ENCODE measurements around the gene ASAP2.

DNA sequence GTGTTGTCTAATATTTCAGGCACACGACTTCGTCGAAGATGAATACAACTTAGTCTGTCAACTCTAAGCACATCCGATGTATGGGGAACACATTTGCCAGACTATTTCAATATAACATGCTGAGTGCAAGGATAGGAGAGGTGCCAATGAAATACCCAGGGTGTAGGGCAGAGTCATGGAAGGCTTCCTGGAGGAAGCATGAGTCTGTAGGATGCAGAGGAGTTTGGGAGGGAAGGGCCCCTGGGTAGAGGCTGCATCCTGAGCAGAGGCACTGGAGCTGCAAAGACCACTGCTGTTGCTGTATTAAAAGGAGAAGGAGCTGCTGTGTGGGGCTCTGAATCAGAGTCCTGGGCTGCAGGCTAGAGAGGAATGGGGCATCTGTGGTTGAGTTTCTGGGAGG lies 89.9 kb downstream of the ASAP2 start:
- TF ChIP-seq POLR2AphosphoS5 (IDR thresholded peaks at IDR 0.05; ENCODE audit: low read depth, low read length) (no peak), POLR2A (IDR thresholded peaks at IDR 0.05; ENCODE audit: low read depth, low read length) (no peak), TAF1 (IDR thresholded peaks at IDR 0.05; ENCODE audit: low read depth, low read length) (no peak), PAX5 (IDR thresholded peaks at IDR 0.05; ENCODE audit: insufficient read depth, low read length, severe bottlenecking) (no peak), SPI1 (IDR thresholded peaks at IDR 0.05; ENCODE audit: low read depth, low read length) (no peak), POU2F2 (IDR thresholded peaks at IDR 0.05; ENCODE audit: low read depth, low read length) (no peak)
